HepG2 (cell line): ENCODE measurements around the gene PGPEP1. TPM values are rescaled to one million over a fixed set of nuclear protein-coding genes. Genes with fewer than 3 reads are reported as not detected.

ENCODE experiments used
- DBP ChIP-seq: sonication (generic); formaldehyde crosslinking; IDR thresholded peaks from 2 replicates; pipeline ENCODE4 v1.4.0; 2020; ENCODE audit warnings: missing genetic modification reagents; ENCODE audit errors: not compliant biosample characterization
- DNMT1 ChIP-seq: sonication (generic); formaldehyde crosslinking; IDR thresholded peaks from 2 replicates; pipeline ENCODE4 v1.5.1; 2020; ENCODE audit warnings: mild to moderate bottlenecking, missing genetic modification reagents
- GPN1 ChIP-seq: sonication (generic); formaldehyde crosslinking; IDR thresholded peaks from 2 replicates; pipeline ENCODE4 v1.5.1; 2020; ENCODE audit warnings: missing genetic modification reagents, borderline replicate concordance
- HIVEP1 ChIP-seq: sonication (generic); formaldehyde crosslinking; IDR thresholded peaks from 2 replicates; pipeline ENCODE4 v1.4.0; 2020; ENCODE audit warnings: mild to moderate bottlenecking, missing genetic modification reagents
- KLF11 ChIP-seq: IDR thresholded peaks from 2 replicates; pipeline ENCODE4 v1.6.1; 2016; ENCODE audit warnings: missing compliant biosample characterization
- KMT2B ChIP-seq: IDR thresholded peaks from 2 replicates; pipeline ENCODE4 v1.6.1; 2016; ENCODE audit warnings: missing genetic modification reagents, missing compliant biosample characterization
- MAF1 ChIP-seq: sonication (generic); formaldehyde crosslinking; IDR thresholded peaks from 2 replicates; pipeline ENCODE4 v1.5.0; 2020; ENCODE audit warnings: missing genetic modification reagents, borderline replicate concordance
- MBD4 ChIP-seq: IDR thresholded peaks from 2 replicates; pipeline ENCODE4 v1.6.1; 2012; ENCODE audit warnings: low read length, inconsistent platforms, borderline replicate concordance
- RARA ChIP-seq: IDR thresholded peaks from 2 replicates; pipeline ENCODE4 v1.6.1; 2016; ENCODE audit warnings: missing genetic modification reagents, missing compliant biosample characterization
- SIX4 ChIP-seq: sonication (generic); formaldehyde crosslinking; IDR thresholded peaks from 2 replicates; pipeline ENCODE4 v1.4.0; 2020; ENCODE audit warnings: missing genetic modification reagents
- SP1 ChIP-seq, 2 experiments: fragments of 450-650 bp in 1 of 2; sonication (generic) in 1 of 2; formaldehyde crosslinking in 1 of 2; IDR thresholded peaks; 2 replicates each; pipeline versions ENCODE4 v1.4.0 to v1.6.1; 2016 to 2020; ENCODE audit warnings: missing genetic modification reagents in 1 of 2
- SRSF4 ChIP-seq: fragments of 200-400 bp; formaldehyde crosslinking; IDR thresholded peaks from one replicate; pipeline ENCODE4 v1.6.1; 2018; ENCODE audit warnings: mild to moderate bottlenecking, low read depth, low read length, moderate library complexity; ENCODE audit not compliant: poor library complexity, severe bottlenecking
- STAG1 ChIP-seq: sonication (generic); formaldehyde crosslinking; IDR thresholded peaks from 2 replicates; pipeline ENCODE4 v1.4.0; 2020; ENCODE audit warnings: missing genetic modification reagents
- TAF1 ChIP-seq: sonication (generic); formaldehyde crosslinking; IDR thresholded peaks from 2 replicates; pipeline ENCODE4 v1.4.0; 2020; ENCODE audit warnings: missing genetic modification reagents
- TBX3 ChIP-seq: fragments of 450-650 bp; IDR thresholded peaks from 2 replicates; pipeline ENCODE4 v1.6.1; 2017; ENCODE audit warnings: antibody characterized with exemption, mild to moderate bottlenecking, inconsistent platforms, borderline replicate concordance
- TCF7L2 ChIP-seq: IDR thresholded peaks from 2 replicates; pipeline ENCODE4 v1.6.1; 2011; ENCODE audit warnings: mild to moderate bottlenecking, low read depth, low read length, moderate library complexity
- THAP7 ChIP-seq: sonication (generic); formaldehyde crosslinking; IDR thresholded peaks from 2 replicates; pipeline ENCODE4 v1.8.1; 2023; ENCODE audit warnings: mild to moderate bottlenecking, missing genetic modification reagents
- ZNF12 ChIP-seq: sonication (generic); formaldehyde crosslinking; IDR thresholded peaks from 2 replicates; pipeline ENCODE4 v1.5.0; 2020; ENCODE audit warnings: missing genetic modification reagents
- ZNF124 ChIP-seq: sonication (generic); formaldehyde crosslinking; IDR thresholded peaks from 2 replicates; pipeline ENCODE4 v1.4.0; 2020; ENCODE audit warnings: missing genetic modification reagents
- ZNF230 ChIP-seq: sonication (generic); formaldehyde crosslinking; IDR thresholded peaks from 2 replicates; pipeline ENCODE4 v1.4.0; 2020; ENCODE audit warnings: mild to moderate bottlenecking, missing genetic modification reagents
- ZNF484 ChIP-seq: sonication (generic); formaldehyde crosslinking; IDR thresholded peaks from 2 replicates; pipeline ENCODE4 v1.5.1; 2020; ENCODE audit warnings: mild to moderate bottlenecking, low read depth, missing genetic modification reagents, borderline replicate concordance
- ZNF567 ChIP-seq: sonication (generic); formaldehyde crosslinking; IDR thresholded peaks from 2 replicates; pipeline ENCODE4 v1.8.1; 2023; ENCODE audit warnings: mild to moderate bottlenecking, missing genetic modification reagents, borderline replicate concordance
- ZNF570 ChIP-seq: sonication (generic); formaldehyde crosslinking; IDR thresholded peaks from 2 replicates; pipeline ENCODE4 v1.4.0; 2020; ENCODE audit warnings: mild to moderate bottlenecking, missing genetic modification reagents, borderline replicate concordance
- ZNF614 ChIP-seq: IDR thresholded peaks from 2 replicates; pipeline ENCODE4 v1.6.1; 2018; ENCODE audit warnings: missing biosample characterization, missing genetic modification reagents, inconsistent platforms, borderline replicate concordance
- ZNF780A ChIP-seq: sonication (generic); formaldehyde crosslinking; IDR thresholded peaks from 2 replicates; pipeline ENCODE4 v1.8.0; 2022; ENCODE audit warnings: mild to moderate bottlenecking, missing genetic modification reagents, moderate library complexity
- ZXDC ChIP-seq: sonication (generic); formaldehyde crosslinking; IDR thresholded peaks from 2 replicates; pipeline ENCODE4 v1.5.0; 2020; ENCODE audit warnings: mild to moderate bottlenecking, missing genetic modification reagents
- polyA plus RNA-seq, 8 experiments: library from polyadenylated mRNA; depleted of rRNA in 3 of 8; stranded (reverse) in 7 of 8; unstranded in 1 of 8; fragments of >200 nt; fragmentation: Illumina TruSeq in 4 of 8; extraction: Trizol in 4 of 8; gene quantifications; 2 replicates each; pipeline versions ENCODE4 v1.2.1 to v1.2.3, GENCODE V29; 2011 to 2016; ENCODE audit warnings: low read depth in 4 of 8, missing spikeins in 1 of 8, mixed read lengths in 1 of 8; ENCODE audit not compliant: insufficient read depth in 1 of 8
- total RNA-seq, 5 experiments: library from RNA; depleted of rRNA; stranded (reverse); fragments of >200 nt; fragmentation: Illumina TruSeq; extraction: Trizol; gene quantifications; 2 replicates each; pipeline ENCODE4 v1.2.3, GENCODE V29; 2016; ENCODE audit warnings: low read depth in 1 of 5

PGPEP1 gene
- total and polyA plus RNA-seq, 2 of the 13 experiments (the other 11 are each of a cell fraction or from before 2014, with no cell fraction given), result 53.1 to 56.6 TPM

DNA sequence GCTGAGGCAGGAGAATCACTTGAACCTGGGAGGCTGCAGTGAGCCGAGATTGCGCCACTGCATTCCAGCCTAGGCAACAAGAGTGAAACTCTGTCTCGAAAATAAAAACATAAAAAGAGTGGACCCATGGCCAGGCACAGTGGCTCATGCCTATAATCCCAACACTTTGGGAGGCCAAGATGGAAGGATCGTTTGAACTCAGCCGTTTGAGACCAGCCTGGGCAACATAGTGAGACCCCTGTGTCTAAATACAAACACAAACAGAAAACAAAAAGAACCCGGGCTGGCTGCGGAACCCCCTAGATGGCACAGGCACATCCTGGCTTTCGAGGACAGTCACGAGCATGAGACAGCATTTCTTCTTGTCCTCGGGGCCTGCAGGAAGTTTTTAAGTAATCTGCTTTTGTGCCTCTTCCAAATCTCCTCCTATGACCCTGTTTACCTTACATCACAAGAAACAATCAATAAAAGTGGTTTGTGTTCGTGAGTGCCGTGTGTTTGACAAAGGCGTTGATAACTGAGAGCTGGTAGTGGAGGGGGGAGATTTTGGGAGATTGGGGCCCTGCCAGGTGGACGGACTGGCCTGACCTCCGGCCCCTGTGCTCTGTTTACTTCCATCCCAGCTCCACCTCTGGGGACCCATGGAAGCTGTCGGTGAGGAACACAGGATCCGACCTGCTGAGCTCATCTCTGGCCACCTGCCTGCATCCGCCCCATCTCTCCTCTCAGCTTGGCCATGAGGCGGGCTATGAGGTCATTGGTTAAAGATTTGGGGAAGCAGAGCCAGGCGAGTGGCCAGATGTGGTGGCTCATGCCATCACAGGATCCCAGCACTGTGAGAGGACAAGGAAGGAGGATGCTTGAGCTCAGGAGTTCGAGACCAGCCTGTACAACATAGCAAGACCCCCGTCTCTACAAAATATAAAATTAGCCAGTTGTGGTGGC lies 39.7 kb downstream of the PGPEP1 start (continued):
- TF ChIP-seq ZNF570 (CRISPR knock-in tag), result 0 out of 2 replicates have a peak, but pooled peaks have one; percentile 57
- peak; percentile 62; the same call in 1 of the 2 replicates for TF ChIP-seq ZXDC (CRISPR knock-in tag)
- peak; percentile 73; the same call in 1 of the 2 replicates for TF ChIP-seq ZNF567 (CRISPR knock-in tag)
- peak; percentile 69; the same call in 1 of the 2 replicates for TF ChIP-seq ZNF614 (CRISPR knock-in tag)
- peak; percentile 23; the same call in 1 of the 2 replicates for TF ChIP-seq ZNF230 (CRISPR knock-in tag)
- TF ChIP-seq MAF1 (CRISPR knock-in tag), result no peak
- peak; percentile 89; the same call in 1 of the 2 replicates for TF ChIP-seq SIX4 (CRISPR knock-in tag)
- no peak for TF ChIP-seq GPN1 (CRISPR knock-in tag)
- no peak for TF ChIP-seq SRSF4
- no peak for TF ChIP-seq ZNF484
- TF ChIP-seq ZNF124 (CRISPR knock-in tag), result peak; percentile 26; the same call in 1 of the 2 replicates
- TF ChIP-seq STAG1, result no peak
- no peak for TF ChIP-seq SP1 (IDR thresholded peaks at IDR 0.05)
- 0 out of 2 replicates have a peak, but pooled peaks have one; percentile 22 for TF ChIP-seq SP1 (CRISPR knock-in tag; IDR thresholded peaks at IDR 0.05)
- TF ChIP-seq KMT2B (CRISPR knock-in tag), result 0 out of 2 replicates have a peak, but pooled peaks have one; percentile 44
- TF ChIP-seq HIVEP1 (CRISPR knock-in tag), result peak; percentile 88
- 0 out of 2 replicates have a peak, but pooled peaks have one; percentile 13 for TF ChIP-seq ZNF12 (CRISPR knock-in tag)
- TF ChIP-seq DNMT1, result peak; percentile 89
- TF ChIP-seq THAP7 (CRISPR knock-in tag), result peak; percentile 78; the same call in 1 of the 2 replicates
- TF ChIP-seq TBX3, result peak; percentile 36; the same call in 1 of the 2 replicates
- no peak for TF ChIP-seq MBD4
- peak; percentile 28; the same call in 1 of the 2 replicates for TF ChIP-seq TAF1 (CRISPR knock-in tag)
- peak; percentile 65; the same call in 1 of the 2 replicates for TF ChIP-seq TCF7L2
- peak; percentile 97 for TF ChIP-seq KLF11 (CRISPR knock-in tag)
- TF ChIP-seq ZNF780A (CRISPR knock-in tag), result peak; percentile 90
- no peak for TF ChIP-seq DBP (CRISPR knock-in tag)
- peak; percentile 99 for TF ChIP-seq RARA (CRISPR knock-in tag)
- TF ChIP-seq, all 625 proteins: peak for 361
